ENCODE data around the gene TAS2R39. TPM values are rescaled to one million over a fixed set of nuclear protein-coding genes. Genes with fewer than 3 reads are reported as not detected.
"Not testable (repeated sequence)": the region's sequence is repeated elsewhere in the genome, so short reads cannot be mapped to it uniquely, and the experiment has no call there.

The TAS2R39 gene
- total RNA-seq, 1 donor from 2014 or later: not detected

GRCh38 chr7:143172354-143172753, 10.9 kb upstream of the TAS2R39 start:
- ATAC-seq (peak; percentile 93), DNase-seq (peak; percentile 85)
- intact Hi-C loops (cut with DNase I): no loop called here
- H3K36me3 ChIP-seq: no peaks in the 10 kb centered on the region
- TF ChIP-seq CTCF (IDR thresholded peaks at IDR 0.05): no peak
- no peaks in the 10 kb centered on the region for H3K9me3 ChIP-seq
- H3K27me3 ChIP-seq: no peaks in the 10 kb centered on the region
- H3K27ac ChIP-seq: no peak overlapping the region
- no peaks in the 10 kb centered on the region for H3K4me1 ChIP-seq
- H3K4me3 ChIP-seq: no peak overlapping the region

- no peaks in the 10 kb centered on the region for H3K36me3 ChIP-seq
- no peak for TF ChIP-seq CTCF (IDR thresholded peaks at IDR 0.05)
- intact Hi-C loops (cut with DNase I): no loop called here
Measured at GRCh38 chr7:143176128-143176527, 7.1 kb upstream of the TAS2R39 start.

GRCh38 chr7:143177374-143178119, 5.7 kb upstream of the TAS2R39 start:
- H3K4me1 ChIP-seq: no peaks in the 10 kb centered on the region
- TF ChIP-seq CTCF (IDR thresholded peaks at IDR 0.05): no peak
- H3K4me3 ChIP-seq: no peak overlapping the region
- H3K27me3 ChIP-seq: no peaks in the 10 kb centered on the region
- intact Hi-C loops (cut with DNase I): no loop called here
- DNase-seq (no peak), ATAC-seq (no peak)
- peaks cover 12% of the 10 kb centered on the region for H3K9me3 ChIP-seq
- H3K36me3 ChIP-seq: no peaks in the 10 kb centered on the region
- no peak overlapping the region for H3K27ac ChIP-seq

More at GRCh38 chr7:143176128-143176527, 7.1 kb upstream of the TAS2R39 start:
- Histone ChIP-seq H3K27ac (no peak overlapping the region), H3K27me3 (no peaks in the 10 kb centered on the region), H3K4me3 (no peak overlapping the region), H3K9me3 (peaks cover 12% of the 10 kb centered on the region), H3K4me1 (no peaks in the 10 kb centered on the region)
- ATAC-seq (no peak), DNase-seq (no peak)

GRCh38 chr7:143180771-143181170, 2.4 kb upstream of the TAS2R39 start:
- H3K36me3 ChIP-seq; intact Hi-C loops (cut with DNase I); ATAC-seq; H3K4me1 ChIP-seq; H3K27me3 ChIP-seq; DNase-seq; H3K27ac ChIP-seq; H3K4me3 ChIP-seq: not testable (repeated sequence)
- peaks cover 12% of the 10 kb centered on the region for H3K9me3 ChIP-seq

GRCh38 chr7:143181349-143181748, 1.9 kb upstream of the TAS2R39 start:
- peaks cover 3% of the 10 kb centered on the region for H3K27me3 ChIP-seq
- TF ChIP-seq CTCF (IDR thresholded peaks at IDR 0.05): no peak
- no peak overlapping the region for H3K27ac ChIP-seq
- ATAC-seq (no peak), DNase-seq (no peak)
- H3K9me3 ChIP-seq: peaks cover 12% of the 10 kb centered on the region
- intact Hi-C loops (cut with DNase I): no loop called here
- no peaks in the 10 kb centered on the region for H3K4me1 ChIP-seq
- H3K36me3 ChIP-seq: no peaks in the 10 kb centered on the region
- H3K4me3 ChIP-seq: no peak overlapping the region

GRCh38 chr7:143185551-143185950, 2.3 kb downstream of the TAS2R39 start:
- H3K27me3 ChIP-seq: peaks cover 3% of the 10 kb centered on the region
- no peak for ATAC-seq
- H3K4me1 ChIP-seq: no peaks in the 10 kb centered on the region
- no peaks in the 10 kb centered on the region for H3K36me3 ChIP-seq
- H3K4me3 ChIP-seq: no peak overlapping the region
- DNase-seq: no peak
- intact Hi-C loops (cut with DNase I): no loop called here
- H3K9me3 ChIP-seq: no peaks in the 10 kb centered on the region
- no peak overlapping the region for H3K27ac ChIP-seq
- no peak for TF ChIP-seq CTCF (IDR thresholded peaks at IDR 0.05)
